AG10803 (cell line): ENCODE results near the gene IGF1R.

Experiments used
- DNase-seq: peaks from one replicate; pipeline ENCODE4 v3.0.0; 2010; ENCODE audit warnings: low read depth
- H3K4me3 ChIP-seq: 2 replicates; pipeline ENCODE4 v1.5.1; 2011; ENCODE audit warnings: mild to moderate bottlenecking, low read length, control low read depth
- CTCF ChIP-seq: conservative IDR thresholded peaks from 2 replicates; pipeline ENCODE4 v1.5.1; 2011; ENCODE audit warnings: mild to moderate bottlenecking, low read length, control low read depth, inconsistent platforms

Gene IGF1R

GRCh38 chr15:98948941-98949340, 300.6 kb downstream of the IGF1R start:
- TF ChIP-seq CTCF: no peak
- no peak overlapping the region for H3K4me3 ChIP-seq
- DNase-seq: no peak

GRCh38 chr15:98949624-98950023, 301.3 kb downstream of the IGF1R start:
- DNase-seq: no peak
- no peak overlapping the region for H3K4me3 ChIP-seq
- no peak for TF ChIP-seq CTCF

GRCh38 chr15:98950248-98950647, 301.9 kb downstream of the IGF1R start:
- no peak overlapping the region for H3K4me3 ChIP-seq
- no peak for DNase-seq
- no peak for TF ChIP-seq CTCF

- DNase-seq: no peak
- no peak for TF ChIP-seq CTCF
Measured at GRCh38 chr15:98951004-98951403, 302.7 kb downstream of the IGF1R start.

GRCh38 chr15:98951493-98952320, 303.4 kb downstream of the IGF1R start:
- H3K4me3 ChIP-seq: no peak overlapping the region
- DNase-seq: no peak
- TF ChIP-seq CTCF: no peak

More at GRCh38 chr15:98951004-98951403, 302.7 kb downstream of the IGF1R start:
- H3K4me3 ChIP-seq: no peak overlapping the region

GRCh38 chr15:98952381-98952803, 304.1 kb downstream of the IGF1R start:
- H3K4me3 ChIP-seq: no peak overlapping the region
- no peak for TF ChIP-seq CTCF
- DNase-seq: no peak
